GM23338 (cell line): Measurements from ENCODE around the gene SSBP2. TPM values are rescaled to one million over a fixed set of nuclear protein-coding genes. Genes with fewer than 3 reads are reported as not detected.
A peak's percentile ranks its signal among the peaks of the same experiment; 100 is the strongest.

Experiments used
- ATAC-seq: fragments of 200-7000 bp; cut with Tn5 transposase; 3 replicates; pipeline ENCODE4 v1.9.1; 2020
- DNase-seq: peaks from one replicate; pipeline ENCODE4 v3.0.0-alpha.2; 2015; ENCODE audit warnings: low spot score
- H2AFZ ChIP-seq: fragments of 200-600 bp; sonication (generic); 2 replicates; pipeline ENCODE4 v1.8.0; 2016; ENCODE audit warnings: antibody characterized with exemption, mild to moderate bottlenecking, moderate library complexity
- H3F3A ChIP-seq: fragments of 200-600 bp; sonication (generic); replicated peaks from 2 replicates; pipeline ENCODE4 v1.8.0; 2017; ENCODE audit warnings: antibody characterized with exemption, mixed run types, low read depth
- H3K27ac ChIP-seq: fragments of 200-600 bp; sonication (generic); 2 replicates; pipeline ENCODE4 v1.6.1; 2016; ENCODE audit warnings: low read depth
- H3K27me3 ChIP-seq: fragments of 200-600 bp; sonication (generic); 2 replicates; pipeline ENCODE4 v1.8.0; 2016; ENCODE audit warnings: mild to moderate bottlenecking, mixed run types, moderate library complexity; ENCODE audit not compliant: insufficient read depth
- H3K36me3 ChIP-seq: fragments of 200-600 bp; sonication (generic); 2 replicates; pipeline ENCODE4 v1.8.0; 2016; ENCODE audit warnings: mild to moderate bottlenecking; ENCODE audit not compliant: insufficient read depth
- H3K4me1 ChIP-seq: fragments of 200-600 bp; sonication (generic); 2 replicates; pipeline ENCODE4 v1.8.0; 2016; ENCODE audit warnings: mild to moderate bottlenecking, moderate library complexity; ENCODE audit not compliant: insufficient read depth
- H3K4me2 ChIP-seq: fragments of 200-600 bp; sonication (generic); 2 replicates; pipeline ENCODE4 v1.7.1; 2017; ENCODE audit warnings: mixed run types
- H3K4me3 ChIP-seq: fragments of 200-600 bp; sonication (generic); 2 replicates; pipeline ENCODE4 v1.6.1; 2016; ENCODE audit warnings: mixed run types
- H3K79me2 ChIP-seq: fragments of 200-600 bp; sonication (generic); replicated peaks from 2 replicates; pipeline ENCODE4 v1.8.0; 2017; ENCODE audit warnings: mild to moderate bottlenecking; ENCODE audit not compliant: insufficient read depth
- H3K9me2 ChIP-seq: fragments of 200-600 bp; sonication (generic); 2 replicates; pipeline ENCODE4 v1.8.0; 2017; ENCODE audit not compliant: insufficient read depth
- H4K20me1 ChIP-seq: fragments of 200-600 bp; sonication (generic); replicated peaks from 2 replicates; pipeline ENCODE4 v1.8.0; 2017; ENCODE audit warnings: mild to moderate bottlenecking; ENCODE audit not compliant: insufficient read depth
- H3K27ac Mint-ChIP-seq: 2 replicates; pipeline ENCODE4 v1.8.0; 2020; ENCODE audit warnings: inconsistent platforms, mild to moderate bottlenecking, moderate library complexity, mixed read lengths
- H3K27me3 Mint-ChIP-seq: 3 replicates; pipeline ENCODE4 v1.8.0; 2022; ENCODE audit warnings: low read depth, mild to moderate bottlenecking, moderate library complexity, mixed read lengths, inconsistent platforms; ENCODE audit not compliant: insufficient read depth, poor library complexity
- H3K36me3 Mint-ChIP-seq: 3 replicates; pipeline ENCODE4 v1.8.0; 2021; ENCODE audit warnings: low read depth, mild to moderate bottlenecking, inconsistent platforms, moderate library complexity, mixed read lengths
- H3K4me1 Mint-ChIP-seq: 3 replicates; pipeline ENCODE4 v1.8.0; 2020; ENCODE audit warnings: mild to moderate bottlenecking, inconsistent platforms, mixed read lengths
- H3K4me3 Mint-ChIP-seq: 3 replicates; pipeline ENCODE4 v1.8.0; 2021; ENCODE audit warnings: moderate library complexity, mild to moderate bottlenecking, inconsistent platforms, mixed read lengths
- H3K9me3 Mint-ChIP-seq: 3 replicates; pipeline ENCODE4 v1.8.0; 2020; ENCODE audit warnings: moderate library complexity, mild to moderate bottlenecking, inconsistent platforms, mixed read lengths
- CREB1 ChIP-seq: fragments of 250-450 bp; sonication (Bioruptor Pico); IDR thresholded peaks from 2 replicates; pipeline ENCODE4 v1.5.0; 2020; ENCODE audit warnings: low read depth, mild to moderate bottlenecking, moderate library complexity
- EZH2 ChIP-seq: fragments of 200-600 bp; sonication (generic); IDR thresholded peaks from one replicate; pipeline ENCODE4 v1.8.0; 2017; ENCODE audit warnings: antibody characterized with exemption, mild to moderate bottlenecking, low read depth; ENCODE audit not compliant: unreplicated experiment
- EZH2phosphoT487 ChIP-seq: fragments of 200-600 bp; sonication (generic); IDR thresholded peaks from one replicate; pipeline ENCODE4 v1.8.1; 2018; ENCODE audit warnings: antibody characterized with exemption; ENCODE audit not compliant: unreplicated experiment
- JUNB ChIP-seq: IDR thresholded peaks from one replicate; pipeline ENCODE4 v1.6.1; 2016; ENCODE audit warnings: antibody characterized with exemption; ENCODE audit not compliant: unreplicated experiment
- NANOG ChIP-seq: IDR thresholded peaks from 2 replicates; pipeline ENCODE4 v1.6.1; 2016; ENCODE audit warnings: antibody characterized with exemption, borderline replicate concordance
- POLR2AphosphoS5 ChIP-seq: IDR thresholded peaks from 2 replicates; pipeline ENCODE4 v1.6.1; 2016; ENCODE audit warnings: antibody characterized with exemption, low read depth
- STAT1 ChIP-seq: IDR thresholded peaks from one replicate; pipeline ENCODE4 v1.6.1; 2016; ENCODE audit warnings: antibody characterized with exemption; ENCODE audit not compliant: unreplicated experiment
- ZNF114 ChIP-seq: fragments of 250-450 bp; sonication (Bioruptor Pico); IDR thresholded peaks from 2 replicates; pipeline ENCODE4 v1.5.0; 2020; ENCODE audit warnings: mild to moderate bottlenecking, moderate library complexity
- ZNF331 ChIP-seq: fragments of 250-450 bp; sonication (Bioruptor Pico); IDR thresholded peaks from 2 replicates; pipeline ENCODE4 v1.5.0; 2020; ENCODE audit warnings: low read depth, mild to moderate bottlenecking, moderate library complexity
- polyA plus RNA-seq: library from polyadenylated mRNA; unstranded; fragments of >200 nt; fragmentation: Nextera tagmentation; extraction: Ambion mirVana; gene quantifications from 2 replicates; pipeline ENCODE4 v1.2.1, GENCODE V29; 2016
- total RNA-seq: library from RNA; depleted of rRNA; stranded (reverse); fragments of >200 nt; shearing (Covaris generic); gene quantifications from 2 replicates; pipeline ENCODE4 v1.2.3, GENCODE V29; 2014
- TF ChIP-seq, protein P1 (sequence below): IDR thresholded peaks from 2 replicates; pipeline ENCODE4 v1.6.1; 2016; ENCODE audit warnings: antibody characterized with exemption
- TF ChIP-seq, protein P2 (sequence below): fragments of 250-450 bp; sonication (Bioruptor Pico); IDR thresholded peaks from 2 replicates; pipeline ENCODE4 v1.5.0; 2020; ENCODE audit warnings: mild to moderate bottlenecking, moderate library complexity
- TF ChIP-seq, protein P3 (sequence below): IDR thresholded peaks from one replicate; pipeline ENCODE4 v1.6.1; 2018; ENCODE audit warnings: antibody characterized with exemption; ENCODE audit not compliant: unreplicated experiment
- TF ChIP-seq, protein P4 (sequence below), 2 experiments: fragments of 200-600 bp in 1 of 2; sonication (generic) in 1 of 2; conservative IDR thresholded peaks; 2 replicates each; pipeline versions ENCODE4 v1.5.1 to v1.6.1; 2016 to 2017; ENCODE audit warnings: antibody characterized with exemption in 2 of 2, low read depth in 2 of 2, mild to moderate bottlenecking in 2 of 2, moderate library complexity in 1 of 2

Gene SSBP2
- total and polyA plus RNA-seq, 2 experiments from 2014 or later: 21.5 to 24.7 TPM

DNA sequence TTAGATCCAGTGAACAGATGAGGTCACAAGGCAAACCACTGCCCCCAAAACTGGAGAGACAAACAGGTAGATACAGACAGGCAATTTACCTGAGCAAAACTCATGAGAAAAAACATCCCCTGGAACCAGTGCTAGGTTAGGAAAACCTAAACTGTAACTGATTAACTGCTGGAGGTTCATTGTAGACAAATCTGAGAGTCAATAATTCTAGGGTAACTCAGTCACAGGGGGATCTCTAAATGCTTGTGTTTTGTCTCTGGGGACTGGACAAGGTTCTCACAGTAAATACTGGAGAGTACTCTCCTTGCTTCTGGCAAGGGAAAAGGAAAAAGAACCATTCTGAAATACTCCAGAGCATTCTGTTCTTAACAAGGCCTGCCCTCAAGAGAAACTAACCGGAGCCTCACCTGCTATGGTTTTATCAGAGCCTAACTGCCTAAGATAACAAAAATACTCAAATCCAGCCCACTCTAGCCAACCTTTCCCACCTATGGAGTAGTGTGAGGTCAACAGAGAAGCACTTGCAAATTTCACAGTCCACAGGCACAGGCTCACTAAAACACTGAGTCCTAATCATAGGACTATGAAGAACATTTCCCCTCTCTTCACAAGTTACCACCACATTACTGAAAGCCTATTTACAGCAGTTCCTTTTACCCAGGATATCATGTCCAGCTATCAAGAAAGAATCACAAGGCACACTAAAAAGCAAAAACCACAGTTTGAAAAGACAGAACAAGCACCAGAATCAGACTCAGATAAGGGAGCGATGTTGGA lies 217.1 kb downstream of the SSBP2 start:
- Histone ChIP-seq H3F3A (no peaks in the 10 kb centered on the region), H3K27ac (no peak overlapping the region), H3K4me3 (no peak overlapping the region), H3K27me3 (no peaks in the 10 kb centered on the region), H3K4me2 (no peak overlapping the region), H2AFZ (no peak overlapping the region), H4K20me1 (no peaks in the 10 kb centered on the region), H3K79me2 (0 out of 2 replicates have a peak, but pooled peaks cover 3% of the 10 kb centered on the region), H3K4me1 (no peaks in the 10 kb centered on the region), H3K9me2 (no peaks in the 10 kb centered on the region), H3K36me3 (no peaks in the 10 kb centered on the region)
- ATAC-seq (no peak), DNase-seq (no peak)
- Mint-ChIP-seq H3K4me3 (no peak overlapping the region), H3K27ac (peak overlapping the region; percentile 14), H3K27me3 (no peaks in the 10 kb centered on the region), H3K9me3 (no peaks in the 10 kb centered on the region), H3K4me1 (no peaks in the 10 kb centered on the region), H3K36me3 (no peaks in the 10 kb centered on the region)
- TF ChIP-seq, protein P1, sequence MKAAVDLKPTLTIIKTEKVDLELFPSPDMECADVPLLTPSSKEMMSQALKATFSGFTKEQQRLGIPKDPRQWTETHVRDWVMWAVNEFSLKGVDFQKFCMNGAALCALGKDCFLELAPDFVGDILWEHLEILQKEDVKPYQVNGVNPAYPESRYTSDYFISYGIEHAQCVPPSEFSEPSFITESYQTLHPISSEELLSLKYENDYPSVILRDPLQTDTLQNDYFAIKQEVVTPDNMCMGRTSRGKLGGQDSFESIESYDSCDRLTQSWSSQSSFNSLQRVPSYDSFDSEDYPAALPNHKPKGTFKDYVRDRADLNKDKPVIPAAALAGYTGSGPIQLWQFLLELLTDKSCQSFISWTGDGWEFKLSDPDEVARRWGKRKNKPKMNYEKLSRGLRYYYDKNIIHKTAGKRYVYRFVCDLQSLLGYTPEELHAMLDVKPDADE: no peak
- TF ChIP-seq, protein P2, sequence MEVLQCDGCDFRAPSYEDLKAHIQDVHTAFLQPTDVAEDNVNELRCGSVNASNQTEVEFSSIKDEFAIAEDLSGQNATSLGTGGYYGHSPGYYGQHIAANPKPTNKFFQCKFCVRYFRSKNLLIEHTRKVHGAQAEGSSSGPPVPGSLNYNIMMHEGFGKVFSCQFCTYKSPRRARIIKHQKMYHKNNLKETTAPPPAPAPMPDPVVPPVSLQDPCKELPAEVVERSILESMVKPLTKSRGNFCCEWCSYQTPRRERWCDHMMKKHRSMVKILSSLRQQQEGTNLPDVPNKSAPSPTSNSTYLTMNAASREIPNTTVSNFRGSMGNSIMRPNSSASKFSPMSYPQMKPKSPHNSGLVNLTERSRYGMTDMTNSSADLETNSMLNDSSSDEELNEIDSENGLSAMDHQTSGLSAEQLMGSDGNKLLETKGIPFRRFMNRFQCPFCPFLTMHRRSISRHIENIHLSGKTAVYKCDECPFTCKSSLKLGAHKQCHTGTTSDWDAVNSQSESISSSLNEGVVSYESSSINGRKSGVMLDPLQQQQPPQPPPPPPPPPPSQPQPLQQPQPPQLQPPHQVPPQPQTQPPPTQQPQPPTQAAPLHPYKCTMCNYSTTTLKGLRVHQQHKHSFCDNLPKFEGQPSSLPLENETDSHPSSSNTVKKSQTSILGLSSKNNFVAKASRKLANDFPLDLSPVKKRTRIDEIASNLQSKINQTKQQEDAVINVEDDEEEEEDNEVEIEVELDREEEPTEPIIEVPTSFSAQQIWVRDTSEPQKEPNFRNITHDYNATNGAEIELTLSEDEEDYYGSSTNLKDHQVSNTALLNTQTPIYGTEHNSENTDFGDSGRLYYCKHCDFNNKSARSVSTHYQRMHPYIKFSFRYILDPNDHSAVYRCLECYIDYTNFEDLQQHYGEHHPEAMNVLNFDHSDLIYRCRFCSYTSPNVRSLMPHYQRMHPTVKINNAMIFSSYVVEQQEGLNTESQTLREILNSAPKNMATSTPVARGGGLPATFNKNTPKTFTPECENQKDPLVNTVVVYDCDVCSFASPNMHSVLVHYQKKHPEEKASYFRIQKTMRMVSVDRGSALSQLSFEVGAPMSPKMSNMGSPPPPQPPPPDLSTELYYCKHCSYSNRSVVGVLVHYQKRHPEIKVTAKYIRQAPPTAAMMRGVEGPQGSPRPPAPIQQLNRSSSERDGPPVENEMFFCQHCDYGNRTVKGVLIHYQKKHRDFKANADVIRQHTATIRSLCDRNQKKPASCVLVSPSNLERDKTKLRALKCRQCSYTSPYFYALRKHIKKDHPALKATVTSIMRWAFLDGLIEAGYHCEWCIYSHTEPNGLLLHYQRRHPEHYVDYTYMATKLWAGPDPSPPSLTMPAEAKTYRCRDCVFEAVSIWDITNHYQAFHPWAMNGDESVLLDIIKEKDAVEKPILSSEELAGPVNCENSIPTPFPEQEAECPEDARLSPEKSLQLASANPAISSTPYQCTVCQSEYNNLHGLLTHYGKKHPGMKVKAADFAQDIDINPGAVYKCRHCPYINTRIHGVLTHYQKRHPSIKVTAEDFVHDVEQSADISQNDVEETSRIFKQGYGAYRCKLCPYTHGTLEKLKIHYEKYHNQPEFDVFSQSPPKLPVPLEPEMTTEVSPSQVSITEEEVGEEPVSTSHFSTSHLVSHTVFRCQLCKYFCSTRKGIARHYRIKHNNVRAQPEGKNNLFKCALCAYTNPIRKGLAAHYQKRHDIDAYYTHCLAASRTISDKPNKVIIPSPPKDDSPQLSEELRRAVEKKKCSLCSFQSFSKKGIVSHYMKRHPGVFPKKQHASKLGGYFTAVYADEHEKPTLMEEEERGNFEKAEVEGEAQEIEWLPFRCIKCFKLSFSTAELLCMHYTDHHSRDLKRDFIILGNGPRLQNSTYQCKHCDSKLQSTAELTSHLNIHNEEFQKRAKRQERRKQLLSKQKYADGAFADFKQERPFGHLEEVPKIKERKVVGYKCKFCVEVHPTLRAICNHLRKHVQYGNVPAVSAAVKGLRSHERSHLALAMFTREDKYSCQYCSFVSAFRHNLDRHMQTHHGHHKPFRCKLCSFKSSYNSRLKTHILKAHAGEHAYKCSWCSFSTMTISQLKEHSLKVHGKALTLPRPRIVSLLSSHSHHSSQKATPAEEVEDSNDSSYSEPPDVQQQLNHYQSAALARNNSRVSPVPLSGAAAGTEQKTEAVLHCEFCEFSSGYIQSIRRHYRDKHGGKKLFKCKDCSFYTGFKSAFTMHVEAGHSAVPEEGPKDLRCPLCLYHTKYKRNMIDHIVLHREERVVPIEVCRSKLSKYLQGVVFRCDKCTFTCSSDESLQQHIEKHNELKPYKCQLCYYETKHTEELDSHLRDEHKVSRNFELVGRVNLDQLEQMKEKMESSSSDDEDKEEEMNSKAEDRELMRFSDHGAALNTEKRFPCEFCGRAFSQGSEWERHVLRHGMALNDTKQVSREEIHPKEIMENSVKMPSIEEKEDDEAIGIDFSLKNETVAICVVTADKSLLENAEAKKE (CRISPR knock-in tag): no peak
- no peak for TF ChIP-seq JUNB
- TF ChIP-seq CREB1 (CRISPR knock-in tag): no peak
- no peak for TF ChIP-seq EZH2phosphoT487
- TF ChIP-seq STAT1: no peak
- no peak for TF ChIP-seq EZH2
- TF ChIP-seq, protein P3, sequence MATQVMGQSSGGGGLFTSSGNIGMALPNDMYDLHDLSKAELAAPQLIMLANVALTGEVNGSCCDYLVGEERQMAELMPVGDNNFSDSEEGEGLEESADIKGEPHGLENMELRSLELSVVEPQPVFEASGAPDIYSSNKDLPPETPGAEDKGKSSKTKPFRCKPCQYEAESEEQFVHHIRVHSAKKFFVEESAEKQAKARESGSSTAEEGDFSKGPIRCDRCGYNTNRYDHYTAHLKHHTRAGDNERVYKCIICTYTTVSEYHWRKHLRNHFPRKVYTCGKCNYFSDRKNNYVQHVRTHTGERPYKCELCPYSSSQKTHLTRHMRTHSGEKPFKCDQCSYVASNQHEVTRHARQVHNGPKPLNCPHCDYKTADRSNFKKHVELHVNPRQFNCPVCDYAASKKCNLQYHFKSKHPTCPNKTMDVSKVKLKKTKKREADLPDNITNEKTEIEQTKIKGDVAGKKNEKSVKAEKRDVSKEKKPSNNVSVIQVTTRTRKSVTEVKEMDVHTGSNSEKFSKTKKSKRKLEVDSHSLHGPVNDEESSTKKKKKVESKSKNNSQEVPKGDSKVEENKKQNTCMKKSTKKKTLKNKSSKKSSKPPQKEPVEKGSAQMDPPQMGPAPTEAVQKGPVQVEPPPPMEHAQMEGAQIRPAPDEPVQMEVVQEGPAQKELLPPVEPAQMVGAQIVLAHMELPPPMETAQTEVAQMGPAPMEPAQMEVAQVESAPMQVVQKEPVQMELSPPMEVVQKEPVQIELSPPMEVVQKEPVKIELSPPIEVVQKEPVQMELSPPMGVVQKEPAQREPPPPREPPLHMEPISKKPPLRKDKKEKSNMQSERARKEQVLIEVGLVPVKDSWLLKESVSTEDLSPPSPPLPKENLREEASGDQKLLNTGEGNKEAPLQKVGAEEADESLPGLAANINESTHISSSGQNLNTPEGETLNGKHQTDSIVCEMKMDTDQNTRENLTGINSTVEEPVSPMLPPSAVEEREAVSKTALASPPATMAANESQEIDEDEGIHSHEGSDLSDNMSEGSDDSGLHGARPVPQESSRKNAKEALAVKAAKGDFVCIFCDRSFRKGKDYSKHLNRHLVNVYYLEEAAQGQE: no peak
- no peak for TF ChIP-seq ZNF114 (CRISPR knock-in tag)
- no peak for TF ChIP-seq POLR2AphosphoS5
- no peak for TF ChIP-seq ZNF331 (CRISPR knock-in tag)
- TF ChIP-seq NANOG: no peak
- TF ChIP-seq, protein P4, sequence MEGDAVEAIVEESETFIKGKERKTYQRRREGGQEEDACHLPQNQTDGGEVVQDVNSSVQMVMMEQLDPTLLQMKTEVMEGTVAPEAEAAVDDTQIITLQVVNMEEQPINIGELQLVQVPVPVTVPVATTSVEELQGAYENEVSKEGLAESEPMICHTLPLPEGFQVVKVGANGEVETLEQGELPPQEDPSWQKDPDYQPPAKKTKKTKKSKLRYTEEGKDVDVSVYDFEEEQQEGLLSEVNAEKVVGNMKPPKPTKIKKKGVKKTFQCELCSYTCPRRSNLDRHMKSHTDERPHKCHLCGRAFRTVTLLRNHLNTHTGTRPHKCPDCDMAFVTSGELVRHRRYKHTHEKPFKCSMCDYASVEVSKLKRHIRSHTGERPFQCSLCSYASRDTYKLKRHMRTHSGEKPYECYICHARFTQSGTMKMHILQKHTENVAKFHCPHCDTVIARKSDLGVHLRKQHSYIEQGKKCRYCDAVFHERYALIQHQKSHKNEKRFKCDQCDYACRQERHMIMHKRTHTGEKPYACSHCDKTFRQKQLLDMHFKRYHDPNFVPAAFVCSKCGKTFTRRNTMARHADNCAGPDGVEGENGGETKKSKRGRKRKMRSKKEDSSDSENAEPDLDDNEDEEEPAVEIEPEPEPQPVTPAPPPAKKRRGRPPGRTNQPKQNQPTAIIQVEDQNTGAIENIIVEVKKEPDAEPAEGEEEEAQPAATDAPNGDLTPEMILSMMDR (conservative IDR thresholded peaks at IDR 0.05; ENCODE audit: low read depth in 2 of 2): no peak
